GM21529 (cell line): ENCODE measurements around the gene EPHA2.
"Not testable (repeated sequence)": the region's sequence is repeated elsewhere in the genome, so short reads cannot be mapped to it uniquely, and the experiment has no call there.

Experiments
- ATAC-seq: cut with Tn5 transposase; IDR thresholded peaks from one replicate; pipeline ENCODE4 v1.9.1; 2021; ENCODE audit not compliant: unreplicated experiment

The EPHA2 gene

DNA sequence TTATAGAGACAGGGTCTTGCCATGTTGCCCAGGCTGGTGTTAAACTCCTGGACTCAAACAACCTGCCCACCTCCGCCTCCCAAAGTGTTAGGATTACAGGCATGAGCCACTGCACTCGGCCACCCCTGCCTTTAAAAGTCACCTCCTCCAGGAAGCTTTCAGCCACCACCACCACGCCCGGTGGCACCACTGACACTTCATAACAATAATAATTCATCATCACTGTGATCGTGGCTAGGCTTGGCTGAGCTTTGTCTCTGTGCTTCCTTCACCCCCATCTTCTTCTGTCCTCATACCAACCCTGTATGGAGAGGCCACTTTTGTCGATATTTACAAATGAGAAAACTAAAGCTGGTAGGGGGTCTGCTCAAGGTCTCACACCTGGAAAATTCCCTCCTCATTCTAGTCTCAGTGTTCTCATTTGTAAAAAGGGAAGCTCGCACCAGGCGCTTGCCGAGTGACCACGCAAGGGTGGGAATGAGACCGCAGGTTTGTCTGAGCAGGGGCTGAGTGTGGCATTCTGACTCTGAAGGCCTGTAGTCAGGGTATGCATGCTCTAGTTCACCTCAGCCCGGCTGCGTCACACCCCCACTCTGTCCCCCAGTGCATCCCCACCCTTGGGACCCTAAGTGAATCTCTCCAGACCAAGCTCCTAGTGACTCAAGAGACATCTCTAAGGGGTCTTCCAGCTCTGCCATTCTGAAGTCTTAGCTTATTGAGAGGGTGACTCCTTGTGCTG is 12.9 kb upstream of the EPHA2 start:
- no peak for ATAC-seq

DNA sequence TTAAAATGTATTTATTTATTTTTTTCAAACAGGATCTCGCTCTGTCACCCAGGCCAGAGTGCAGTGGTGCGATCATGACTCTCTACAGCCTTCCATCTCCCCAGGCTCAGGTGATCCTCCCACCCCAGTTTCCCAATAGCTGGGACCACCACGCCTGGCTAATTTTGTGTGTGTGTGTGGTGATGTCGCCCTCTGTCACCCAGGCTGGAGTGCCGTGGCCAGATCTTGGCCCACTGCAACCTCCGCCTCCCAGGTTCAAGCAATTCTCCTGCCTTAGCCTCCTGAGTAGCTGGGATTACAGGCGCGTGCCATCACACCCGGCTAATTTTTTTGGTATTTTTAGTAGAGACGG is 12.3 kb upstream of the EPHA2 start:
- ATAC-seq = not testable (repeated sequence)

DNA sequence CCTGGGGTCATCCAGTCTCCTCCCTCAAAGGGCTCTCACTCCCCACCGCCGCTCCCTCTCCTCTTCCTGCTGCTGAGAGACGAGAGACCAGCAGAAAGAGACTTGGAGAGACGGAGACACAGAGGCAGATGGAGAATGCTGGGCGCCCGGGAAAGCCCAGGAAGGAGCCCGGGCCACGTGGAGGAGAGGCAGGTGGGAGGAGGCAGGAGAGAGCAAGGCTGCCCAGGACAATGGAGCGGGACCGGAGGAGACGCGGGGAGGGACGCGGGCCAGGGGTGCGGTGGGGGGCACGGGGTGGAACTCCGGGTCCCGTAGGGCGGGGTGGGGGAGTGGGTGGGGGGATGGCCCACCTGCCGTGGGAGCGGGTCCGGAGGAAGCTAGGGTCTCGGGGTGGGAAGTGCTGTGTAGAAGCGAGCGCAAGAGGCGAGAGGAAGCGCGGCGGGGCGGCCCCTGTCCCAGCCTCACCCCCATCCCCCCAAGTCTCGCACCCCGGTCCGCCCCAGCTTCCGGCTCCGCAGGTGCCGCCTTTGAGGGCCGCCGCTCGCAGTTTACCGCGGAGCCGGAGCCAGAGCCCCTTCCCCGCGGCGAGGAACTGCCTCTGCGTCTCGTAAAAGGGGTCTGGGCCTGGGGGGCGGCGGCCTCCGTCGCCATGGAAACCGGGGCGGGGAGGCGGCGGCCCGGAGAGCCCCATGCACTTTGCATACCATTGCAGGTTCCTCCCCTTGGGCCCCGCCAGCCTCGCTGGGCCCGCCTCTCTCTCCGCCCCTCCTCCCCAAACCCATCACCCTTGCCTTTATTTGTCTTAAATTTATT is 11.7 kb upstream of the EPHA2 start:
- ATAC-seq = no peak

DNA sequence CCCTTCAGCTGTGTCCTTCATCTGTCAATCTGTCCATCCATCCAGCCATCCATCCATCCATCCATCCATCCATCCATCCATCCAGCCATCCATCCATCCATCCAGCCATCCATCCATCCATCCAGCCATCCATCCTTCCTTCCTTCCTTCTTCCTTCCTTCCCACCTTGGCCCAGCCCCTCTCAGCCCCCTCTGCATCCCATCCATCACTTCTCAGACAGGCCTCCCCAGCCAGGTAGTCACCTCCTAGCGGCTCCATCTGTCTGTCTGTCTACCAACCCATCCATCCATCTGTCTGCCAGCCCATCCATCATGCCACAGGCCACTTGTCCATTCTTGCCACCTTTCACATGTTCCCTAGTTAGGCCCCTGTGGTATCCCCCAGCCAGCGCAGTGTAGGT is 10.2 kb upstream of the EPHA2 start:
- ATAC-seq = no peak

DNA sequence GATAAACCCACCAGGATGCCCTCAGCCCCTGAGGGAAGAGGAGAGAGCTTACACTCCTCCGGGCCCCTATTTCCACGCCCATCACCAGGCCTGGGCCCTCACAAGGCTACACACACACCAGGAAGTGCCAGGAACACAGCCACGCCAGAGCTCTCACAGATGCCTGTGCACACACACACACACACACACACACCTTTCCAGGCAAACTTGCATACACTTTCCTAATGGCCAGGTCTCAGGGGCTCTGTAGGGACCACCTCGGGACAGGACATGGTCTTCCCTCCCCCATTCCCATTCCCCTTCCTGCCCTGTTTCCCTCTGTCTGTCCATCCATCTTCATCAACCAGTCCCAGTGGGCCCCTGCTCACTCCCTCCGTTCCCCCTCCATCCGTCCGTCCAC is 9.7 kb upstream of the EPHA2 start:
- no peak for ATAC-seq

DNA sequence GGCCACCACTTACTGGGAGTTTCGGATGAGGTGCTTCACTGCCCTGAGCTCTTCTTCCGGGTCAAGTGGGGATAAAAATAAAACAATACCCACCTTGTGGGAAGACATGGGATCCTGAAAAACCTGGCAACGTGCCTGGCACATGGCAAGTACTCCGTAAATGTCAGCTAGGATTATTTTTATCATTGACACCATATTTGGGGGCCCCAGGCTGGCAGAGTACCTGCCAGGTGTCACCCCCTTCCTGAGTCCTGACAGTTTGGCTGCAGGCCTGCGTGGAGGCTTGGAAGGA is 9.2 kb upstream of the EPHA2 start:
- ATAC-seq = no peak

DNA sequence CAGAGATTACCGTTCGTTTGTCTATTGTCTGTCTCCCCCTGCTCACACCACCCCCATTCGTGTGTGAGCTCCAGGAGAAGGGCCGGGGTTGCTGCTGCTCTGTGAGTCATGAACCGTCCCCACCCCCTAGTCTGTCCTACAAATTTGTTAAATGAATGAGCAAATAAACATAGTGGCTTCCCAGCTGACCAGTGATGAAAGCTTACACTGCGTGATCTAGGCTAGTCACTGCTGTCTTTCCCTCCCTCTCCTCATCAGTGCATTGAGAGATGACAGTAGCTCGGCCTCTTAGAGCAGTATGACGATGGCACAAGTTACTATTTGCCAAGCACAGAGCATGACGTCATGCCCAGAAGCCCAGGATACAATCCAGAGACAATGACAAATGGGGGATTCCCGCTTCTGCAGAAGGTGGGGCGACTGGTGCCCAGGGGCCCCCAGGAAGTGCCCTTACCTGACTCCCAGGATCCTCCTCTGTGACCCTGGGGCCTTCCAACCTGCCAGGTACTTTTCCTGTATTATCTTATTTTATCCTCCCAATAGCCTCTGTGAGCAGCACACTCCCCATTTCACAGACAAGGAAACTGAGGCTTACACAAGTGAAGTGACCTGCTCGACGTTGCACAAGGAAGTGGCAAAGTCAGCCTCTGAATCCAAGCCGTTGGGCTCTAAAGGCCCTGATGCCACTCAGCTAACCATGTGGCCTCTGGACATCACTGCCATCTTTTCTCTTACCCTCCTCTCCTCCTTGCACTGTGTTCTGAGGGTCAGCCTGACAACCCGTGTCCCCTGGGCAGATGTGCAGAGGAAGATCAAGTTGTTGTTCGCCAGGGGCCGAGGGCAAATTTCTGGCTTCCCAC is 8.6 kb upstream of the EPHA2 start:
- ATAC-seq = no peak

DNA sequence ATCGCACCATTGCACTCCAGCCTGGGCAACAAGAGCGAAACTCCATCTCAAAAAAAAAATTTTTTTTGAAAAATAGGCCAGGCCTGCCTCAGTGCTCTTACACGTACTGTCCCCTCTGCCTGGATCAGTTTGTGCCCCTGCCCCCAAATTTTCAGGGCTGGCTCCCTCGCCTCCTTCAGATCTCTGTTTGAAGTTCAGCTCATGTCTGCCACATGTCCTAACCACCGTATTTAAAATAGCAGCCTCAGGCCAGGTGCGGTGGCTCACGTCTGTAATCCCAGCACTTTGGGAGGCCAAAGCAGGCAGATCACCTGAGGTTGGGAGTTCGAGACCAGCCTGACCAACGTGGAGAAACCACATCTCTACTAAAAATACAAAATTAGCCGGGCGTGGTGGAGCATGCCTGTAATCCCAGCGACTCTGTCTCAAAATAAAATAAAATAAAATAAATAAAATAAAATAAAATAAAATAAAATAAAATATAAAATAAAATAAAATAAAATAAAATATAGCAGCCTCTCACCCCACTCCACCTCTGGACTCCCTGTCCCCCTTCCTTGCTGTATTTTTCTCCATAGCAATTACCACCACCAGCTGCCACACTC is 7.8 kb upstream of the EPHA2 start:
- ATAC-seq = not testable (repeated sequence)

DNA sequence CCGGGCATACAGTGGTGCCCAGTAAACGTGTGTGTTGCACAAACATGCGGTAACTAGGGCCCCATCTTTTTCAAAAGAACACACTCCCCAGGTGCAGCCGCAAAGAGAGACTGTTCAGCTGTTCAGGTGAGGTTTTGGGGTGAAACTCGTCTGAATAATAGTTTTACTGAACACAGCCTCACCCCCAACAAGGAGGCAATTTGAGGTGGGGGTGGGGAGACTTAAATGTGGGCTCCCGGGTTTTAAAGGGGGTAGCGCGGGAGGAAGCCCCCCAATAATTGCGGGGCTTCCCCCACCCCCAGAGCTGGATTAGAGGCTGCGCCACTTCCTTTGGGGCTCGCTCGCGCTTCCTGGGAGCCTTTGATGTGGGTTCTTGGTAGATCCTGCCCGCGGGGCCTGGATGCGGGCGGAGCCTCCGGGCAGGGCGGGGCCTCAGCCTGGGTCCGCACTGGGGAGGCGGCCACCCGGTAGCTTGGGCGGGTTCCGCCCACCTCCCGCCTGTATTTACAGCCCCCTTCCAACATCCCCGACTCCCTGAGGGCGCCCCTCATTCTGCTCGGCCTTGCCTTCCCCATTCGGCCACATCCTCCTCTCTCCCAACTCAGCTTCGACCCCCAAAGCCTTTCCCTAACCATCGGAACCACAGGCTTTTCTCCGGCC is 6.4 kb upstream of the EPHA2 start:
- ATAC-seq = no peak

DNA sequence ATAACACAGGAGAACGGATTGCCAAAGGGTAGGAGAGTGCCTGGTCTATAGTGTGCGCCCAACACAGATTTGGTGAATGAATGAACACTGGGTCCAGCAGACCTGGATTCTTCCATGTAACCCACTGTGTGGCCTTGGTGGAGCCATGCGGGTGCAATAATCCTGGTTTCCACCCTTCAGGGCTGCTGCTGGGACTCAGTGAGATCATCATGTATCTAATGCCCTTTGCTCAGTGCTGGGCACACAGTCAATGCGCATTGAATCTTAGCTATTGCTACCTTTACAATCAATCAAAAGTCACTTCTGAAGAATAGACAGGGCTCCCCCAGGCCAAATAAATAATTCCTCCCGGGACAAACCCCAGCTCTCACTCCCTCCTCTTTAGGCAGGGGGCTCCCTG is 5.8 kb upstream of the EPHA2 start:
- no peak for ATAC-seq

DNA sequence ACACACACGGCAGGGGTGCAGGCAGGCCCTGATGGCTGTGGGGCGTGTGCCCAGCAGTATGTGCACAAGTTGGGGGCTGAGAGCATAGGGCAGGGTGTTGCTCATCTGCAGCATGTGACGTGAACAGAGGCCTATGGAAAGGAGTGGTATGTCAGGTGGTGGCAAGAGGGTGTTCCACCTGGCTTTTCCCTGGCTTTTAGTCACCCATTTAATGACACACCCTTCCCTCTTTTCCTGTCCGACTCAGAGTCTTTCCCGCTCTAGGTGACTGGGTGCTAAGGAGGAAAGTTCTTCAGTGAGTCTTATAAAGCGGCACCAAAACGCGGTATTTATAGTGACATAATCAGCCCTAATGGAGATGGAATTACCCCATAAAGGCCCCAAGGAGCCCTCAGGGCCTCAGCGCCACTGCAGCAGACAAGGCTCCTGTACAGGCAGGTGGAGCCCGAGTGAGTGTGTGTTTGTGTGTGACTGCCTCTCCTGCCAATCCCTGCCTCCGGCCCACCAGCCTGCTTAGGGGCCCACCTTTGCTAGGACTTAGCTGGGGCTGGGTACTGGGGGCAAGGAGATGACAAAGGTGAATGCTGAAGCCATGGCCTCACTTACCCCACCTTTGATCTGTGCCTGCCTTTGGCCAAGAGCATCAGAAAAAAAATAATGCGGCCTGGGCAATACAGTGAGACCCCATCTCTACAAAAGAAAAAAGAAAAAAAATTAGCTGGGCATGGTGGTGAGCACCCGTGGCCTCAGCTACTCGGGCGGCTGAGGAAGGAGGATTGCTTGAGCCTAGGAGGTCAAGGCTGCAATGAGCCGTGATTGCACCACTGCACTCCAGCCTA is 3.3 kb upstream of the EPHA2 start:
- no peak for ATAC-seq

DNA sequence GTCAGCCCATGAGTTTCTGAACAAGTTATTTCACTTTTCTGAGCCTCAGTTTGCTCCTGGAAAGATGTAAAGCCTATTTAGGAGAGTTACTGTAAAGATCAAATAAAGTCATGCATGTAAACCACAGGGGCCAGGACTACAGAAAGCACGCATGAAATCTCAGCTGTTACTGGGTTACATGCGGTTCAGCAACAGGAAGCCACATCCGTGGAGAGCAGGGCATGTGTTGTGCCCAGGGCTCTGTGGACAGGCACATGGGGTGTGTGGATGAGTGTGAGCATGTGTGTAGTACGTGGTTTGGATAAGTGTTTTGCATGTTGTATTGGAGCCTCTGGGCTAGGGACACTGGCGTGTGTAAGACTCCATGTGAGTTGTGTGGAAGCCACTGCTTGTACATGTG is 2.2 kb upstream of the EPHA2 start:
- no peak for ATAC-seq

DNA sequence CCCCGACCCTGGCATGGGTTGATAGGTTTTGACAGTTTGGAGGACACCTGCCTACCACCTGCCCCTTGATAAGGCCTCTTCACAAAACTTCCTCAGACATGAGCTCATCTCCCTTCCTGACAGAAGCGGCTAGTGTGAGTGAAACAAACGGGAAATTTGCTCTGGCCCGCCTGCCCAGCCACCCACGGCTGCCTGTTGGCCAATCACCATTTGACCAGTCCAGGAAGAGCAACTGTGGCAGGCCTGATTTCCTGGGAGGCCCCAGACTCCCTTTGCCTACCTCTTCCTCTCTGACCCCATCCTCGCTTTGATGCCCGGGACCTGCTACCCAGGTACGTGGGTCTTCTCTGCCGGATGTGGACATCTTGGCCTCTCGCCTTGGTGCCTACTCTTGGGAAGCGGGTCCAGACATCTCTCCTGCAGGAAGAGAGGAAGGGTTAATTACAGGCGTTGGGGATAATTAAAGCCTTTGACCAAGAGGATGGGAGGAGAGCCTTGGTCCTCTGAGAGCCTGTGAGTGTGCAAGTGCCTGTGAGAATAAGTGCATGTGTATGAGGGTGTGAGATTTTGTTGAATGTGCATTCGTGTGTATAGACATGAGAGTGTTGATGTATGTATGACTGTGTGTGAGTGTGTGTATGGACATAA is 1.1 kb upstream of the EPHA2 start:
- ATAC-seq = no peak

DNA sequence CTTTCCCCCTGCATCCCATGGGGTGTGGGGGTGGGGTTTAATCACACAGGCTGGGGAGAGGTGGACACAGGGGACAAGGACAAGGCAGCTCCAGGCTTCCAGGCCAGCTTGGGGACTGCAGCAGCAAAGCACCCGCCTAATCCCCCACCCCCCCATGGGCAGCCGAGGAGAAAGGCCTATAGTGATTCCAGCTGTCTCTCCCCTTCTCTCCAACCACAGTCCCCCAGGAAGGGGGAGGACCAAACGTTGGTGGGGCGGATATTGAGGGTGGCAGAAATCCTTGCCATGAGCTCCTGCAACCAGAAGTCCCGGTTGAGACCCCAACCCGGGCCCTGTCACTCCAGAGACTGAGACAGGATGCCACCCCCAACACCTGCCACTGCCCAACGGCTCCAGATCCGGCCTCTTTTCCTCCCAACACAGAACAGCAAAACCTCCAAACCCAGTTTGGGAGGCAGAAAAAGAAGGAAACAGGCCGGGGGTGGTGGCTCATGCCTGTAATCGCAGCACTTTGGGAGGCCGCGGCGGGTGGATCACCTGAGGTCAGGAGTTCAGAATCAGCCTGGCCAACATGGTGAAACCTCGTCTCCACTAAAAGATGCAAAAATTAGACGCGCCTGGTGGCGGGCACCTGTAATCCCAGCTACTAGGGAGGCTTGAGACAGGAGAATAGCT is 1.7 kb downstream of the EPHA2 start:
- ATAC-seq = no peak

DNA sequence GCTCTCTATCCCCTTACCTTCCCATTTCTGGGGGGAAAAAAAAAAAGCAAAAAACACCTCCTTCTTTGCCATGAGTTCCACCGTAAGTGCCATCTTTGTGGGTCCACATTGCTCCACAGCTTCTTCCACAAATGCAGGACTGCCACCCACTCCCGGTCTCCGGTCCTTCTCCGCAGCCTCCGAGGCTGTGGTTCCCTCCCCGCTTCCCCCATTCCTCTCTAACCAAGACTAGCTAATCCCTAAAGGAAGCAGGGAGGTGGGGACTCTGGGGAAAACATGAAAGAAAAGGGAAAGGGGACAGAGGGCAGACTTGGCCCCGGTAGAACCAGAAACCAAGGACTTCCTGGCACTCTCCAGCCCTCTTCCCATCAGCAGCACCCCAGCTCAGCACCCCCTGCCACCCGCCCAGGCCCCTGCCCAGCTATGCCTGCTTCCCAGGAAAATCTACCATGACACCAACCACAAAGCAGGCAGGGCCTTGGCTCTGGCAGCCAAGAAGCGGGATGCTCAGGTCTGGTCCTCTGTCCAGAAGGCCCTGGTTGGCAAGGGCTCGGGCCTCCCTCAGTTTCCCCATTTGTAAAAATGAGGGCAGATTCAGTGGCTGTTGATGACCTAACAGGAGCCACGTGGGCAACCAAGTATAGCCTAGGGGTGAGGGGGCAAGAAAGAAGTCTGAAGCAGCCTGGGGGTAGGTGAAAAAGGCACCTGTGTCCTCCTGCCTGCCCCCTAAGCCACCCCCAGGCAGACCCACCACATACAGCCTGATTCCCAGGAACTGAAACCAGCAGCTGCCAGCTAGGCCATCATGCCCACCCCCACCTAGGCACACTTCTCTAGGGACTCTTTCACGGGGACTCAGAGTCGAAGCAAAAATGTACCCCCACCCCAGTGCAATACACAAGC is 2.5 kb downstream of the EPHA2 start:
- ATAC-seq = no peak

DNA sequence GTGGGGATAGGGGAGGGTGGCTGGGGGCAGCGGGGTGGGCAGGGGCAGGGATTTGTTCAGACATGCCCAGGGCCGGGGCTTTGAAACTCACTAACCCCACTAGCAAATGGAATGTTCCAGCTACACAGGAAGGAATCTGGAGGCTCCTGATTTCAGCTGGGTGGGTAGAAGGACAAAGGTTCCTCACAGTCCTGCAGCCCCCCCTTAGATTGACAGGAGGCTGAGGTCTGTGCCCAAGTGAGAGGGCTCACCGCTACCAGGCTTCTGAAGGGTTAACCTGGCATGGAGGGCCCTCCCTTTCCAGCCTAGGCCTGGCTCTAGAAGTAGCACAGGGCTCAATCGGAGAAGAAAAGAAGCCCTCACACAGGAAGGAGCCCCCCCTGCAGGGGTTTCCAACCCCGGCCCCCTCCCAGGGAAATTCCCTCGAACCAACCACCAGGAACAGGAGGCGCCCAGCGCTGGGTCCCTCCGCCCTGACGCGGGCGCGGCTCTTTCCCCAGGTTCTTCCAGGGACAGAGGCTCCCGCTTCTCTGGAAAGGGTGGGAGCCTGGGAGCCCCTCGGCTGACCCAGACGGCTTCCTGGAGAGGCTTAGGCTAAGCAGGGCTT is 3.3 kb downstream of the EPHA2 start:
- no peak for ATAC-seq

DNA sequence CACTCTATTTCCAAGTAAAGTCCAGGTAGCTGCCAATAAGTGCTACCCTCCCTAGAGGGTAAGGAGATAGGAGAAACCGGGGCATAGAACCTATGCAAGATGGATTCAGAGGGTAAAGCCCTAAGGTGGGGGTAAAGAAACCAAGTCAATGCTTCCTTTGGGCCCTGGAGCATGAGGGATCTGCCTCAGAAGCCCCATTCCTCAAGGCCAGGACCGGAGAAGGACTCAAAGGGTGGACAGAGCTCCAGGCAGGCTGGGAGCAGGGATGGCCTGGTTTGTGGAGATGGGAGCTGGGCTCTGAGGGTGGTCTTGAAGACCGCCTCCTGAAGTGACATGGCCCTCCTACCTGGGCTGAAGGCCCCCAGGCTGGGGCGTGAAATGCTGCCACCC is 3.9 kb downstream of the EPHA2 start:
- no peak for ATAC-seq
